H9 (cell line): Measurements from ENCODE around the gene CTIF. TPM values are rescaled to one million over a fixed set of nuclear protein-coding genes. Genes with fewer than 3 reads are reported as not detected.

Experiments used
- DNase-seq: peaks from one replicate; pipeline ENCODE4 v3.0.0-alpha.2; 2017
- H2AFZ ChIP-seq: one replicate; pipeline ENCODE4 v1.6.1; 2013; ENCODE audit warnings: mild to moderate bottlenecking, low read length, control low read depth, moderate library complexity
- H2AK5ac ChIP-seq: 2 replicates; pipeline ENCODE4 v1.6.1; 2013; ENCODE audit warnings: low read length, control low read depth, mixed read lengths; ENCODE audit not compliant: insufficient read length
- H2BK120ac ChIP-seq: one replicate; pipeline ENCODE4 v1.6.1; 2013; ENCODE audit warnings: low read depth, mild to moderate bottlenecking, low read length, control low read depth, inconsistent platforms; ENCODE audit not compliant: poor library complexity, severe bottlenecking
- H2BK12ac ChIP-seq: 2 replicates; pipeline ENCODE4 v1.6.1; 2013; ENCODE audit warnings: low read length, control low read depth, mixed read lengths, low read depth; ENCODE audit not compliant: insufficient read length
- H2BK15ac ChIP-seq: 2 replicates; pipeline ENCODE4 v1.6.1; 2013; ENCODE audit warnings: low read depth, low read length, control low read depth
- H2BK20ac ChIP-seq: one replicate; pipeline ENCODE4 v1.6.1; 2013; ENCODE audit warnings: low read depth, mild to moderate bottlenecking, low read length, control low read depth, inconsistent platforms; ENCODE audit not compliant: poor library complexity, severe bottlenecking
- H2BK5ac ChIP-seq: 2 replicates; pipeline ENCODE4 v1.6.1; 2013; ENCODE audit warnings: low read length, control low read depth, mixed read lengths; ENCODE audit not compliant: insufficient read length
- H3K14ac ChIP-seq: 2 replicates; pipeline ENCODE4 v1.6.1; 2013; ENCODE audit warnings: low read length, control low read depth; ENCODE audit not compliant: insufficient read depth
- H3K18ac ChIP-seq: 2 replicates; pipeline ENCODE4 v1.6.1; 2013; ENCODE audit warnings: low read depth, mild to moderate bottlenecking, mixed read lengths, low read length, control low read depth; ENCODE audit not compliant: insufficient read length
- H3K23ac ChIP-seq: 2 replicates; pipeline ENCODE4 v1.6.1; 2013; ENCODE audit warnings: low read length, control low read depth, mixed read lengths, low read depth; ENCODE audit not compliant: insufficient read length
- H3K23me2 ChIP-seq: 2 replicates; pipeline ENCODE4 v1.6.1; 2013; ENCODE audit warnings: low read depth, mild to moderate bottlenecking, mixed read lengths, low read length, control low read depth; ENCODE audit not compliant: insufficient read length, poor library complexity, severe bottlenecking
- H3K27ac ChIP-seq: 2 replicates; pipeline ENCODE4 v1.5.1; 2013; ENCODE audit warnings: low read length, control low read depth, mixed read lengths, low read depth; ENCODE audit not compliant: insufficient read length
- H3K27me3 ChIP-seq: 2 replicates; pipeline ENCODE4 v1.6.1; 2013; ENCODE audit warnings: low read length, control low read depth, inconsistent platforms; ENCODE audit not compliant: insufficient read depth
- H3K4ac ChIP-seq: 2 replicates; pipeline ENCODE4 v1.6.1; 2013; ENCODE audit warnings: low read depth, mild to moderate bottlenecking, control low read depth, inconsistent platforms, low read length, moderate library complexity
- H3K4me1 ChIP-seq: 2 replicates; pipeline ENCODE4 v1.6.1; 2013; ENCODE audit warnings: low read length, control low read depth, inconsistent platforms; ENCODE audit not compliant: insufficient read depth
- H3K4me2 ChIP-seq: 2 replicates; pipeline ENCODE4 v1.6.1; 2013; ENCODE audit warnings: low read length, control low read depth, mixed read lengths; ENCODE audit not compliant: insufficient read length, insufficient read depth
- H3K56ac ChIP-seq: 2 replicates; pipeline ENCODE4 v1.6.1; 2013; ENCODE audit warnings: low read depth, mild to moderate bottlenecking, mixed read lengths, low read length, control low read depth; ENCODE audit not compliant: insufficient read length
- H3K79me1 ChIP-seq: 2 replicates; pipeline ENCODE4 v1.6.1; 2013; ENCODE audit warnings: low read depth, mild to moderate bottlenecking, moderate library complexity, low read length, control low read depth, inconsistent platforms; ENCODE audit not compliant: insufficient read depth, poor library complexity, severe bottlenecking
- H3K79me2 ChIP-seq: 2 replicates; pipeline ENCODE4 v1.6.1; 2013; ENCODE audit warnings: low read length, control low read depth, inconsistent platforms; ENCODE audit not compliant: insufficient read depth
- H3K9ac ChIP-seq: 2 replicates; pipeline ENCODE4 v1.6.1; 2013; ENCODE audit warnings: low read length, control low read depth, mixed read lengths; ENCODE audit not compliant: insufficient read length; ENCODE audit errors: extremely low read depth
- H3K9me3 ChIP-seq: one replicate; pipeline ENCODE4 v1.6.1; 2013; ENCODE audit warnings: low read depth, low read length, inconsistent platforms; ENCODE audit not compliant: control insufficient read depth
- H3T11ph ChIP-seq: one replicate; pipeline ENCODE4 v1.6.1; 2013; ENCODE audit warnings: mild to moderate bottlenecking, low read length, control low read depth, inconsistent platforms
- H4K20me1 ChIP-seq: one replicate; pipeline ENCODE4 v1.6.1; 2013; ENCODE audit not compliant: control insufficient read depth, insufficient read length, insufficient read depth
- H4K5ac ChIP-seq: 2 replicates; pipeline ENCODE4 v1.6.1; 2013; ENCODE audit warnings: low read depth, mild to moderate bottlenecking, mixed read lengths, low read length, control low read depth; ENCODE audit not compliant: insufficient read length
- H4K8ac ChIP-seq: replicated peaks from 2 replicates; pipeline ENCODE4 v1.6.1; 2013; ENCODE audit warnings: low read length, control low read depth, mixed read lengths, low read depth; ENCODE audit not compliant: insufficient read length
- H4K91ac ChIP-seq: 2 replicates; pipeline ENCODE4 v1.6.1; 2013; ENCODE audit warnings: low read depth, mild to moderate bottlenecking, moderate library complexity, mixed read lengths, low read length, control low read depth; ENCODE audit not compliant: insufficient read length
- H3K27ac Mint-ChIP-seq, 3 experiments: 2 replicates in 2 of 3; 3 replicates in 1 of 3; pipeline ENCODE4 v1.8.0; 2020 to 2021; ENCODE audit warnings: mixed read lengths in 3 of 3, mild to moderate bottlenecking in 1 of 3, moderate library complexity in 1 of 3
- H3K27me3 Mint-ChIP-seq: 2 replicates; pipeline ENCODE4 v1.8.0; 2021; ENCODE audit warnings: low read depth, mild to moderate bottlenecking, moderate library complexity, mixed read lengths
- H3K36me3 Mint-ChIP-seq, 3 experiments: 2 replicates in 2 of 3; 3 replicates in 1 of 3; pipeline ENCODE4 v1.8.0; 2020 to 2021; ENCODE audit warnings: low read depth in 3 of 3, mixed read lengths in 3 of 3; ENCODE audit not compliant: insufficient read depth in 1 of 3
- H3K4me1 Mint-ChIP-seq, 2 experiments: 2 replicates each; pipeline ENCODE4 v1.8.0; 2020; ENCODE audit warnings: mixed read lengths in 2 of 2
- H3K4me3 Mint-ChIP-seq, 2 experiments: 2 replicates in 1 of 2; 3 replicates in 1 of 2; pipeline ENCODE4 v1.8.0; 2020 to 2021; ENCODE audit warnings: mild to moderate bottlenecking in 2 of 2, mixed read lengths in 2 of 2, moderate library complexity in 1 of 2
- H3K9me3 Mint-ChIP-seq, 2 experiments: 2 replicates in 1 of 2; 3 replicates in 1 of 2; pipeline ENCODE4 v1.8.0; 2020; ENCODE audit warnings: mild to moderate bottlenecking in 2 of 2, mixed read lengths in 2 of 2, moderate library complexity in 1 of 2
- WGBS: extraction: QIAGEN DNeasy Blood & Tissue Kit; methylation state at CpG from one replicate; pipeline ENCODE4 v1.1.7; 2013; ENCODE audit warnings: missing lambda C conversion rate, low lambda C conversion rate, mixed read lengths; ENCODE audit not compliant: insufficient read length; ENCODE audit errors: extremely low coverage; 5-methylcytosine and 5-hydroxymethylcytosine counted together
- total RNA-seq: library from RNA; stranded (reverse); gene quantifications from 2 replicates; pipeline ENCODE4 v1.2.1, GENCODE V29; 2021
- TF ChIP-seq, protein P1 (sequence below): fragments of 200-600 bp; sonication (generic); conservative IDR thresholded peaks from 3 replicates; pipeline ENCODE4 v1.8.0; 2021; ENCODE audit warnings: antibody characterized with exemption, mild to moderate bottlenecking

CTIF gene
- total RNA-seq, 1 experiment from 2014 or later = 15.8 TPM

DNA sequence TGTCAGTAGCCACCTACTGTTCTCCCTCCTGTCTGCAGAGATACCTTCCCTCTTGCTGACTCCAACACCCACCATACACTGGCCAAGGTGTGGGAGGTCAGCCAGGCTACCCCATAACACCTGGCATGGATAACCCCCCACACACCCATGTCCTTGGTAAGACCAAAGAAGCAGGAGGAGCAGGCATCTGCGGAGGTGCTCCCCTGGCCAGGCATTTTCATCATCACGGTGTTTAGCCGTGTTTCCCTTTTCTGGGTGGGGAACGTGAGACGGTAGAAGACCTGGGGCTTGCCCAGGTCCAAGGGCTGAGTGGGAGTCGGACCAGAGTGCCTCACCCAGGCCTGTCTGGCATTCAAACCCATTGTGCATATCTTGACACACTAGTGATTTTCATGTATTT is 261.6 kb downstream of the CTIF start:
- Histone ChIP-seq H3K27me3 (no peaks in the 10 kb centered on the region), H2BK120ac (no peak overlapping the region), H2BK5ac (no peak overlapping the region), H4K5ac (no peak overlapping the region), H3K27ac (no peak overlapping the region), H2BK12ac (no peak overlapping the region), H3K9me3 (no peaks in the 10 kb centered on the region), H3K4me2 (no peak overlapping the region), H3K18ac (no peak overlapping the region), H3K23ac (no peak overlapping the region), H3K56ac (no peak overlapping the region), H3K79me2 (no peaks in the 10 kb centered on the region), H3K9ac (no peak overlapping the region), H3K14ac (no peak overlapping the region), H2BK15ac (no peak overlapping the region), H3K4ac (no peak overlapping the region), H3K79me1 (no peaks in the 10 kb centered on the region), H2BK20ac (no peak overlapping the region), H4K8ac (no peak overlapping the region), H4K91ac (no peak overlapping the region), H3K4me1 (no peaks in the 10 kb centered on the region), H4K20me1 (no peaks in the 10 kb centered on the region), H2AK5ac (no peak overlapping the region), H3K23me2 (no peaks in the 10 kb centered on the region), H2AFZ (no peak overlapping the region), H3T11ph (no peak overlapping the region)
- Mint-ChIP-seq H3K27ac (no peak overlapping the region), H3K36me3 (peaks cover 0 to 4% (median 2%) of the 10 kb centered on the region in 3 experiments; a peak in 3 of 7 replicates), H3K27me3 (no peaks in the 10 kb centered on the region), H3K4me1 (peaks cover 0 to 5% of the 10 kb centered on the region in 2 experiments; a peak in 1 of 4 replicates), H3K9me3 (no peaks in the 10 kb centered on the region), H3K4me3 (no peak overlapping the region)
- WGBS = no CpG with 5 or more reads among the region's 6 CpGs
- TF ChIP-seq, protein P1, sequence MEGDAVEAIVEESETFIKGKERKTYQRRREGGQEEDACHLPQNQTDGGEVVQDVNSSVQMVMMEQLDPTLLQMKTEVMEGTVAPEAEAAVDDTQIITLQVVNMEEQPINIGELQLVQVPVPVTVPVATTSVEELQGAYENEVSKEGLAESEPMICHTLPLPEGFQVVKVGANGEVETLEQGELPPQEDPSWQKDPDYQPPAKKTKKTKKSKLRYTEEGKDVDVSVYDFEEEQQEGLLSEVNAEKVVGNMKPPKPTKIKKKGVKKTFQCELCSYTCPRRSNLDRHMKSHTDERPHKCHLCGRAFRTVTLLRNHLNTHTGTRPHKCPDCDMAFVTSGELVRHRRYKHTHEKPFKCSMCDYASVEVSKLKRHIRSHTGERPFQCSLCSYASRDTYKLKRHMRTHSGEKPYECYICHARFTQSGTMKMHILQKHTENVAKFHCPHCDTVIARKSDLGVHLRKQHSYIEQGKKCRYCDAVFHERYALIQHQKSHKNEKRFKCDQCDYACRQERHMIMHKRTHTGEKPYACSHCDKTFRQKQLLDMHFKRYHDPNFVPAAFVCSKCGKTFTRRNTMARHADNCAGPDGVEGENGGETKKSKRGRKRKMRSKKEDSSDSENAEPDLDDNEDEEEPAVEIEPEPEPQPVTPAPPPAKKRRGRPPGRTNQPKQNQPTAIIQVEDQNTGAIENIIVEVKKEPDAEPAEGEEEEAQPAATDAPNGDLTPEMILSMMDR = no peak
- peak; percentile 5 for DNase-seq
